Jurkat, Clone E6-1 (cell line): ENCODE data around the gene SPTSSB.

Source experiments
- DNase-seq: peaks from one replicate; pipeline ENCODE4 v3.0.0-alpha.2; 2011; ENCODE audit warnings: low read depth, low spot score
- H3K4me3 ChIP-seq: 2 replicates; pipeline ENCODE4 v1.5.1; 2011; ENCODE audit warnings: mild to moderate bottlenecking, low read length, control low read depth, moderate library complexity

Gene SPTSSB

DNA sequence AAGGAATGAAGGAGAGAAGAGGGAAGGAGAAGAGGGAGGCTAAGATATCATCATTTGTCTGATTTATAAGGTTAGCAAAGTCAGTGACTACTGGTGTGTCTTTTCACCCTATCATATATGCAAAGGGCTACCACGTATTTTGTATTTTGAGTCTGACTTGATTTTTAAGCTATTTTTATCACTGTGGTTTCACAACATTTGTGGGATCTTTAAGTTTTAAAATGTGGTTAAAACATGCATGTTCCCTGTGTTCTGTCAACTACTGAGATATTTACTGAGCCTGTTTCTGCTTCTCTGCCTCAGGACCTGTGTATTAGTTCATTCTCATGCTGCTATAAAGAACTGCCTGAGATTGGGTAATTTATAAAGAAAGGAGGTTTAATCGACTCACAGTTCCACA lies 22.5 kb upstream of the SPTSSB start:
- no peak for DNase-seq
- no peak overlapping the region for H3K4me3 ChIP-seq

DNA sequence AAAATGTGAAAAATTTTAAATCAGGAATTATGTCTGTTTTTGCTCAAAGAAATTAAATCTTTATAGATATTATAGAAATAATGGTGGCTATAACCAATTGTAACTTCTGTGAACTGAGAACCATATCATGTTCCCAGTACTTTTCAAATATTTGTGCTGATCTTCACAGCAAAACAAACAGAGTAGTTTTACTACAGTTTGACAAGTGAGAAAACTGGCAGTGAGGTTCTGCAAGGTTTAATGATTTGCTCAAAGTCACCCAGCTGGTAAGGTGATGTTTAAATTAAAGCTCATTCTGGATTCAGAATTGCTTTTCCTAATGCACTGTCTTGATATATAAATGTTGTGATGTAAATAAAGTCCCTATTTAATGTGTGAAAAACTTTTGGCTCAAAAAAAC lies 22.0 kb upstream of the SPTSSB start:
- no peak for DNase-seq
- no peak overlapping the region for H3K4me3 ChIP-seq

DNA sequence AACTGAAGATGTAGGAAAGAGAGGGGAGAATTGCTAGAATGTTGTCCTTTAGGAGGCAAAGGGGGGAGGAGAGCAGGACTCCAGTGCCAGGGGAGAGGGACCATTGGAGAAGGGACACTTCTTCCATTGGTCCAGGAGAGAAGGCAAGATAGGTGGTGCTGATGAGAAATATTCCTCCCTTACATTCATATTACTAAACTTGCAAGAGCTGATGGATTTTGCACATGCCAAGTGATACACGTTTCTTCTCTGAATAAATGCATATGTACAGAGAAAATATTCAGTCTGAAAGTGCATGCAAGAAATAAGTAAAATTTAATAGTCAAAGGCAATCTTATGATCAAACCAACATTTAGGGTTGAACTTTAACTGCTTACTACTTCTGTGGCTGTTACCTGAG lies 21.5 kb upstream of the SPTSSB start:
- no peak for DNase-seq
- H3K4me3 ChIP-seq: no peak overlapping the region

DNA sequence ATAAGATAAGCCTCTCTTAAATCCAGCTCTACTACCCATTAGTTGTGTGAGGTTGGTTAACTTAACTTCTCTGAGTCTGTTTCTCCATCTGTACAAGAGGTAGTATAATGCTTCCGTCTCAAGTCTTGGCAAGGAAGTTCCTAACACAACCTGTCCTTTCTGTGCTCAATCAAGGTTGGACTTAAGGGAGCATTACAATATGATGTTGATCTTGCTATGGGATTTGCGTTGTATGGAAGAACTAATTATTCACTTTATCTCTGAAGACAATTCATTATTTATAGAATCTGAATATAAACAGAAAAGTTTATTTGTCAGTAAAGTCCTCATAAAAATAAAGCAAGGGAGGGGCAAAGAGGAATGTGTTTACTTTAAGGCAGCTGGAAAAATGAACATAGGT lies 18.9 kb upstream of the SPTSSB start:
- DNase-seq: no peak
- no peak overlapping the region for H3K4me3 ChIP-seq

DNA sequence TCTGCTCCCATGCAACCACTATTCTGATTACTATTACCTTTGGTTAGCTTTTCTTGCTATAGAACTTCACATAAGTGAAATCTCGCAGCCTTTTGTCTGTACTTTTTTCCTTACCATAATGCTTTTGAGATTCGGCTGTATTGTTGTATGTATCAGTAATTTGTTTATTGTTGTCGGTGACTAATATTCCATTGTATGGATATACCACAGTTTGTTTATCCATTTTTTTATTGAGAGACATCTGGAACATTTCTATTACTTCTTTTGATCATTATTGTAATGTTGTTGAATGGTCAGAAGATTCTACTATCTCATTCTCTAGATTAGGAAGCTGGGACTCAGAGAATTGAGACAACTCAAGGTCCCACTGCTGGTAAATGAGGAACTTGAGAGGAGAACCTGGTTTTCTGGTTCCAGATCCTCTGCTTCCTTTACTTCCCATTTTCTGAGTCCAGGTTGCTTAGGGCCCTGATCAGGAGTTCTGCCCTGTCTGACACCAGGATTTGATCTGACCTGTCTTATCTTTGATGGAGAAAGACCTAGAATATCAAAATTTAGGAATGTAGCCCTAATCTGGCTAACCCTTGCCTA lies 18.2 kb upstream of the SPTSSB start:
- no peak for DNase-seq
- H3K4me3 ChIP-seq: no peak overlapping the region

DNA sequence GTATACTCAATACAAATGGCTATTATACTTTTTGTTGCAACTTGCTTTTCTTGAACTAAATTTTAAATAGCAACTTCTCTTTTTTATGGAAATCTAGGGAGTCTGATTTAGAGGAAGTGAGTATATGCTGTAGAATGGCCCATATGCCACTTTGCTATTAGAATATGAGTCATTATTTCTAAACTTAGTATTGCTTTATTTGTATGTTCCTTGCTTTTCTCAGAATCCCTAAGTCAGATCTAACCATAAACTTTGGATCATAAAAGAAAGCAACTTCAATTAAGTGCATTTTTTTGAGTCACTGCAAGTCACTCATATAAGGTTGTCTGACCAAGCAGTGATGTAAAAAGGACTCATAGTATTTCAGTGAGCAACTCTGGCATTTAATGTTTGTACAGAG lies 17.5 kb upstream of the SPTSSB start:
- H3K4me3 ChIP-seq: no peak overlapping the region
- no peak for DNase-seq

DNA sequence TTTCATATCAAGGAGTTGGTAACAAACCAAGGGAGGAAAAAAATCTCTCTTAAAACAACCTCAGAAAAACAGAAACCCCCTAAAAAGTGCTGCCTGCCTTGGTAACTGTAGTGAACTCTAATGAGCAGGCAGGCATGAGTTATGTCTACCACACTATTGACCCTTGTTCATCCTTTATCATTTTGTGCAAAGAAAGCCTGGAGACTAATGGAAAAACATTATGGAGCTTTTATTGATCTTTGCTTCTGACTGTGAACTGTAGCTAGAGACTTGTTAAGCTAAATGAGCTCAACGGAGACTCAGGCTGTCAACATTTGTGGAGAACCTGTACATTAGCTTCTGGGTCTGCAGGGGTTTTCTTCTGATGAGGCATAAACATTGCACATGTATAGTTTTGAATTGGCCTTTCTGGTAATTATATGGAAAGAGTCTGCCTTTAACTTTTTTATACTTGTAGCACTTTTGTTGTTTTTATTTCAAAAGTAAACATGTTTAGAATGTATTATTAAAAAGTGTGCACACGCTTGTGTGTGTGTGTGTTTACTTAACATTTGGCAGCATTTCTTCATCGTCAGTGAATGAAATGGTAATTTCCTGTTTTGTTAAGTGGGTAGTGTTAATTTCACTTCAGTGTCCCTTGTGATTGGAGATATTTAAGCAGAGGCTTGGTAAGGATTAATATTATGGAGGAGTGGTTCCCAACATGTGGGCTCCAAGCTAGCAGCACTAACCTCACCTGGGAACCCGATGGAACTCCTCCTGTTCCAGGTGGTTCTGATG lies 15.9 kb upstream of the SPTSSB start:
- DNase-seq: no peak

DNA sequence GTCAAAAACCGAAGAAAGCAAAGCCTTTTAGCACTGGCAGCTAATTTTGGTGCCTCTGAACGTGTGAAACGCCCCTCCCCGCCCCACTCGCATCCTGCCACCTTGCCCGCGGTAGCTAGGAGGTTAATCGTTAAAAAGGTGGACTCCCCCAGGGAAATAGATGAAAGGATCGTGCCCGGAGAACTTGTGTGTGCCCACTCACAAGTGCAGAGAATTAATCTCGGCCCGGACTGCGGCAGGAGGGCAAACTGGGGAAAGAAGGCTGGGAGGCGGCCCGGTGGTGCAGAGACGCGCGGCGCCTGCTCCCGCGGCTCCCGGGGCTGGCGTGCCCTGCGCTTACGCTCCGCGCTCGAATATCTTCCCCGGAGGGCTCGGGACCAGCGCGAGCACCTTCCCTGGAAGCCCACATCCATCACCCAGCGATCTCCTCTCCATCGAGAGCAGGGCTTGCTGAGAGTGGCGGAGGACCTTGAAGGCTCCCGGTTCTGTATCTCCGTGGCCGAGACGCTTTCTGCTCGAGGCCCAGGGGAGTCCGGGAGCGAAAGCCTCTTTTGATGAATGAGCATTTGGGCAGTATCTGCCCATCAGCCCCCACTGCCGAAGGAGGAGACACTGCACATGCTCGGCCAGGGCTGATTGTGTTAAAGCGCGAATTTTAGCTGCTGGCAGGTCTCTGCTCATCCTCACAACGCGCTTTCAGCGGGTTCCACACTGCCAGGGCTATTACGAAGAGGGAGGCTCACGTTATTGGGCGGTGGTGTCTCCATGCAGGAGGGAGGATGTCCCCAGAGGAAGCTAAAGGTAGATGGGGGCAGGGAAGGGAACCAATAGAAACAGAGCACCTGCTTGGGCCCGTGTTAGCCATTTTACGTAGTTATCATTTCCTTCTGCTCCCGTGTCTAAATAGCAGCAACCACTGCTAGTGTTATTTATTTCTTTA lies 1.3 kb upstream of the SPTSSB start:
- no peak for DNase-seq
- peak overlapping the region; percentile 23 for H3K4me3 ChIP-seq

More for the DNA sequence above, 15.9 kb upstream of the SPTSSB start:
- H3K4me3 ChIP-seq: no peak overlapping the region

DNA sequence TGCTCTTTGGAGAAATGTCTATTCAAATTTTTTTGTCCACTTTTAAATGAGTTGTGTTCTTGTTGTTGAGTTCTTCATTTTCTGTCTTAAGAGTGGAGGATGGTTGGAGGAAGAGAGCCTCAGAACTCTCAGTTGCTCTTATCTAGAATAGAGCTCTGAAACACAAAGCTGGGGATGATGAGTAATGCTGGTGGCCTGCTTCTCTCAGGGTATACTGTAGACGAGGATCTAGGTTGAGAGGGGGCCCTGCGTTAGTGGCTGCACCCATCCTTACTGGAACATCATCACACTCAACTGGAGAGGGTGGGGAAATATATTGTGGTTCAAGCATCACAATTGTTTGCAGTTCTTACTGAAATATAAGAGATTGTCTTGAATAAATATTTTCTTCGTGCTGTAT lies 1.8 kb downstream of the SPTSSB start:
- no peak overlapping the region for H3K4me3 ChIP-seq
- DNase-seq: no peak

DNA sequence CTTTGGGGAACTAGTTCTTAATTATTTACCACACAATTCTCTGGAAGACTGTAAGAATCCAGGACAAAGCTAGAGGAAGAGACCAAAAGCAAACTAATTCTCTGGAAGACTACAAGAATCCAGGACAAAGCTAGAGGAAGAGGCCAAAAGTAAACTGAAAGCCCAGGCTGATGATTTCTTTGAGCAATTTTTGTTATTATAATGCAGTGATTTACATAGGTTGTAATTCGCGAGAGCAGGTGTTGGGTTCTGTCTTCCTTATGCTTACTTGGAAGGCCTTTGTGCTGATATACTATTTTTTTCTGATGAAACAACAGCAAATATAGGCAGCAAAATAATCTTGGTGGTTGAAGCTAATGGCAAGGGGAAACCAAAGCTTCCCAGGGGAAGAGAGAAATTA lies 5.2 kb downstream of the SPTSSB start:
- DNase-seq: no peak

DNA sequence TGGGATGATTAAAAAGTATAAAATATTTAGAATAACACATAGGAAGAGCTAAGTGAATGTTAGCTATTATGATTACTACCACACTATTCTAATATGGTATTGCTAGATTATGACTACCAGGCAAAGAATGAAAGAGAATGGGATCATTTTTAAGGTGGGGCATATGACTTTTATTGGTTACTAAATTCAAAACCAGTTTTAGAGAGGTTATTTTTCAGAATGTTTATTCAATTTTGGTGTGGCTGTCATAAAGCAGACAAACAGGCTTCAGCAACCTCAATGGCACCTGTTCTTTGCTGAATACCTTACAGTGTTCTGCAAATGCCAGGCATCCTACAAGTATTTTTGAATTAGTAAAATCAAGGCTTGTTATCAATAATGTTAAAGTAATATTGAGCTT lies 12.8 kb downstream of the SPTSSB start:
- DNase-seq: no peak

More for the DNA sequence above, 5.2 kb downstream of the SPTSSB start:
- H3K4me3 ChIP-seq: no peak overlapping the region

DNA sequence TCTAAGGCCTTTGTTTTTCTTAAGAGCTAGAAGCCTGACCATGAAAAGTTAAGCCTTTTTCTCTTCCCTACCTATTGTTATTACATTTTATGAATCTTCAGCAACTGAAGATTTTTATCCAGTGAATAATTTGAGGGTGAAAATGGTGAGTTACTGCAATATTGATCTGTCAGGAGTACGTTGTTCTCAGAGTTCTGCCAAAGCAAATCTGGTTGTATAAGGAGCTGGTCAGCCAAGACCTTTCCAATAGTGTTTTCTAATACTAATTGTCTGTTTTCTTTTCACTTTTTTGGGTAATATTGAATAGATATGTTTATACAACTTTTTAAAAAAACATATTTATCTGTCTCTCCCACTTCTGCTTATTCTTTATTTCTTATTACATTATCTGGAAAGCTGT lies 15.0 kb downstream of the SPTSSB start:
- DNase-seq: no peak
- H3K4me3 ChIP-seq: no peak overlapping the region

More for the DNA sequence above, 12.8 kb downstream of the SPTSSB start:
- H3K4me3 ChIP-seq: no peak overlapping the region

DNA sequence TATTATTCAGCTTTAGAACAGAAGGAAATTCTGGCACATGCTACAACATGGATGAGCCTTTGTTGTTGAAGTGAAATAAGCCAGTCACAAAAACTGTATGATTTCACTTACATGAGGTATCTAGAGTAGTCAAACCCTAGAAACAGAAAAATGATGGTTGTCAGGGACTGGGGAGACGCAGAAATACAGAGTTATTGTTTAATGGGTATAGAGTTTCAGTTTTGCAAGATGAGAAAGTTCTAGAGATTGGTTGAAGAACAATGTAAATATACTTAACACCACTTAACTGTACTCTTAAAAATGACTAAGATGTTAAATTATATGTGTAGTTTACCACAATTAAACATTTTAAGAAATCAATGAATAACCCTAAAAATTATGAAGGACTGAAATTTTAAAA lies 15.8 kb downstream of the SPTSSB start:
- DNase-seq: no peak

DNA sequence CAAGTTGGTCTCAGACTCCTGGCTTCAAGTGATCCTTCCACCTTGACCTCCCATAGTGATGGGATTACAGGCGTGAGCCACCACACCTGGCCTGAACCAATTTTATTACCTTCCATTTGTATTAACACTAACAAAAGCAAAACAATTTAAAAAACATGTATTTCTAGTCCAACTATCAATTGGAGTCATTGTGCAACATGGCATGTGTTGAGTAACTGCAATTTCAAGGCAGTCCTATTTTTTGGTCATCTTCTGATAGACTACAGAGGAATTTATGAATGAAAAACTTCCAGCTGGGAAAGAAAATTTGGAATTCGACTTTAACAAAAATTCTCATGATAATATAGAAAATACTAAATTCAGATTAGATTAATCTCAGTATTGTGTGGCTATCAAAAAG lies 16.8 kb downstream of the SPTSSB start:
- no peak for DNase-seq
- no peak overlapping the region for H3K4me3 ChIP-seq

More for the DNA sequence above, 15.8 kb downstream of the SPTSSB start:
- no peak overlapping the region for H3K4me3 ChIP-seq

DNA sequence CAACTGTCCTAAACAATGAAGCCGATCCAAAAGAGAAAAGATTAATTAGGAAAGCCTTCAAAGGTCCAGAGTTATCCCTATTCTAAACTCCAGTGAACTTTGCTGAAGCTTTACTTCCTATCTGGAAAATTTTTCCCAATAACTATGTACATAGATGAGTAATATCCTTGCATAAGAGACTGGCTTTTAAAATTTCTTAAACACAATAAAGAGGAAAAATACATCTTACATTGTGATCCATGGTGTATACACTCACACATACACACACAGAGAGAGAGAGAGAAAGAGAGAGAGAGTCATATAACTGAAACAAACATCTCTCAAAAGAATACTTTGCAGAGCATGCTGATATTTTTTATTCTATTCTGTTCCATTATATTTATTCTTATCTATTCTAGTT lies 20.0 kb downstream of the SPTSSB start:
- DNase-seq: no peak

DNA sequence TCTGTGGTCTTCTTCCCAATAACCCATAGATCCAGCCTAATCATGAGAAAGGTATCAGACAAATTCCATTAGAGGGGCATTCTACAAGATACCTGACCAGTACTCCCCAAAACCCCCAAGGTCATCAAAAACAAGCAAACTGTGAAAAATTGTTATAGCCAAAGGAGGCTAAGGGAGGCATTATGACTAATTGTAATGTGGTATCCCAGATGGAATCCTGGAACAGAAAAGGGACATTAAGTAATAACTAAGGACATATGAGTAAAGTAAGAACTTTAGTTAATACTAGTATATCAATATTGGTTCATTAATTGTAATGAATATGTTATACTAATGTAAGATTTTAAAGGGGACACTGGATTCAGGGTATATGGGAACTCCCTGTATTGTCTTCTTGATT lies 20.4 kb downstream of the SPTSSB start:
- H3K4me3 ChIP-seq: no peak overlapping the region
- DNase-seq: no peak

More for the DNA sequence above, 20.0 kb downstream of the SPTSSB start:
- no peak overlapping the region for H3K4me3 ChIP-seq

DNA sequence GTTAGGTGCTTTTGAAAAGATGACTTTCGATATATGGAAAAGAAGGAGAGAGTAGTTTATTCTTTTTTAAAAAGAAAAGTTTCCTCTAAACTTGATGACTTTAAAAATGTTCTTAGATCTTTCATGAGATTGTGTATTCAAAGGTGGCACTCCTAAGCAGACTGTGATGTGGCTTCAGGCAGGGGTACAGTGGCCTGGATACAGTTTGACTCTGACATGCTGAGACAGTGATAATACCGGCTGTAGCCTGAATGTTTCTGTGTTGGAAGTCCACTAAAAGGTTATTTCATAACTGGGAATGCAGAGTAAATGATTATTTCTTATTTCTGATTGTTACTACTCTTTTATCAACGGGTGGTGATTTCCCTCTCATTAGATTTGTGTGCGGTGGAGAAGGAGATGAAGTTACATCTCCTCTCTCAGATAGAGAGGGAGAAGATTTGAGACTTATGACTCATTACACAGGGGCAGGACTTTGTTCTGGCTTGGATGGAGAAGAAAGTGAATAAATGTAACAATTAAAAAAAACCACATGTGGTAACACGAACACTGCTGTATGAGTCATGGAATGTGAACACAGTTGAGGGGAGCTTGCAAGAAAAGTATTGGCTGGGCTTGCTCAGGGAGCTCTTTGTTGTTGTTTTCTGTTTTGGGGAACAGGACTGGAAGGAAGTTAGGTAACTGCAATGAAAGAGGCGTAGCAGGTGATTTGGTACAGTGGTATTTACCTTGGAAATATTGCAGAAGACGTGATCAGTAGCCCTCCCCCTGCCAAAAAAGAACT lies 21.6 kb downstream of the SPTSSB start:
- DNase-seq: peak; percentile 36
- no peak overlapping the region for H3K4me3 ChIP-seq

DNA sequence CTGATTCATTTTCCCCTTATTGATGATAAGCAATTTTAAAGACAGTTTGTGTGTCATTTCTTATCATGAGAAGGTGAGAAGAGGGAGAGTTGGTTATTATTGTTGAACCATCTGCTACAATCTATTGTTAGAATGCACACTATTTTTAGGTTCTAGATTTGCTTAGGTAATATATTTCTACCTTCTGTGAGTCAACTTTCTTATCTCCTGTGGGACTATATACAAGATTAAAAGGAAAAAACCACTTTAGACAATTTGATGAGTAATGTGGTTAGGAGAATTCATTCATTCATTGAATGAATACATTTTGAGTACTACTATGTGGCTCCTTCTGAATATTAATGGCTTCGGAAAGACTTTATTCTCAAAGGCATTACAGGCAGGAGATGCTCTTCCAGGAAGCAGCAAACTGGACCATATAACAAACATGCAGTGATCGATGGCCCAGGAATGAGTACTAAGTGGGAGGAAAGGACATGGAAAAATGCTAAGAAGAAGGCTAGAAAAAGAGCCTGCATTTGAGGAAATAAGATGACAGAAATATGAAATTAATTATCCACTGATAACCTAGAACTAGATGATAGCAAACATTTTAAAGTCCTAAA lies 22.4 kb downstream of the SPTSSB start:
- DNase-seq: no peak
- H3K4me3 ChIP-seq: no peak overlapping the region

DNA sequence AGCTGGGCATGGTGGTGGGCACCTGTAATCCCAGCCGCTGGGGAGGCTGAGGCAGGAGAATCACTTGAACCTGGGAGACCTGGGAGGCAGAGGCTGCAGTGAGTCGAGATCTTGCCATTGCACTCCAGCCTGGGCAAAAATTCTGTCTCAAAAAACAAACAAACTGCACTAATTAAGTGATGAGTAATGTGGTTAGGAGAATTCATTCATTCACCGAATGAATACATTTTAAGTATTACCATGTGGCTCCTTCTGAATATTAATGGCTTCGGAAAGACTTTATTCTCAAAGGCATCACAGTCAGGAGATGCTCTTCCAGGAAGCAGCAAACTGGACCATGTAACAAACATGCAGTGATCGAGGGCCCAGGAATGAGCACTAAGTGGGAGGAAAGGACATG lies 23.6 kb downstream of the SPTSSB start:
- no peak for DNase-seq
- no peak overlapping the region for H3K4me3 ChIP-seq
